Liver (tissue), 9 donors: ENCODE measurements around the gene TMEM273. TPM values are rescaled to one million over a fixed set of nuclear protein-coding genes. Genes with fewer than 3 reads are reported as not detected.
A peak's percentile ranks its signal among the peaks of the same experiment; 100 is the strongest.

ENCODE experiments used
- DNase-seq: peaks from one replicate; pipeline ENCODE4 v3.0.0-alpha.2; 2017; ENCODE audit warnings: low spot score
- H3K27ac ChIP-seq, 2 donors: one replicate each; pipeline ENCODE4 v1.7.0; 2013; ENCODE audit warnings: inconsistent platforms in 2 of 2, low read length in 2 of 2, control low read depth in 1 of 2, low read depth in 1 of 2, mild to moderate bottlenecking in 1 of 2
- H3K27me3 ChIP-seq, 4 donors: one replicate each; pipeline versions ENCODE4 v1.6.1 to v1.7.0; 2013; ENCODE audit warnings: low read length in 3 of 4, inconsistent platforms in 1 of 4, mild to moderate bottlenecking in 1 of 4, moderate library complexity in 1 of 4; ENCODE audit not compliant: control insufficient read depth in 4 of 4, insufficient read depth in 4 of 4
- H3K36me3 ChIP-seq, 4 donors: one replicate each; pipeline versions ENCODE4 v1.6.1 to v1.7.0; 2013; ENCODE audit warnings: low read length in 3 of 4, mild to moderate bottlenecking in 3 of 4, low read depth in 1 of 4, moderate library complexity in 1 of 4; ENCODE audit not compliant: control insufficient read depth in 4 of 4, insufficient read depth in 3 of 4
- H3K4me1 ChIP-seq, 4 donors: one replicate each; pipeline versions ENCODE4 v1.6.1 to v1.7.0; 2013; ENCODE audit warnings: low read length in 3 of 4, mild to moderate bottlenecking in 3 of 4, moderate library complexity in 1 of 4; ENCODE audit not compliant: control insufficient read depth in 4 of 4, insufficient read depth in 4 of 4
- H3K4me3 ChIP-seq, 3 donors: one replicate each; pipeline versions ENCODE4 v1.6.1 to v1.7.0; 2013; ENCODE audit warnings: low read length in 3 of 3, control low read depth in 1 of 3, low read depth in 1 of 3, mild to moderate bottlenecking in 1 of 3
- H3K9ac ChIP-seq, 2 donors: one replicate each; pipeline ENCODE4 v1.7.0; 2013; ENCODE audit warnings: low read length in 2 of 2, mild to moderate bottlenecking in 2 of 2, moderate library complexity in 2 of 2, control low read depth in 1 of 2, low read depth in 1 of 2
- H3K9me3 ChIP-seq, 4 donors: one replicate each; pipeline versions ENCODE4 v1.6.1 to v1.7.0; 2013; ENCODE audit warnings: low read length in 3 of 4; ENCODE audit not compliant: control insufficient read depth in 4 of 4
- CTCF ChIP-seq: fragments of 150-350 bp; IDR thresholded peaks from 2 replicates; pipeline ENCODE4 v1.5.1; 2017; ENCODE audit warnings: improper control_type of control experiment, low read depth, low read length; ENCODE audit not compliant: missing input control
- EGR1 ChIP-seq, 2 donors: IDR thresholded peaks; 2 replicates each; pipeline ENCODE4 v1.6.1; 2016 to 2018; ENCODE audit warnings: antibody characterized with exemption in 2 of 2, low read depth in 2 of 2
- FOXA1 ChIP-seq: IDR thresholded peaks from 2 replicates; pipeline ENCODE4 v1.6.1; 2016; ENCODE audit warnings: antibody characterized with exemption
- FOXA2 ChIP-seq: IDR thresholded peaks from 2 replicates; pipeline ENCODE4 v1.6.1; 2016; ENCODE audit warnings: antibody characterized with exemption
- GABPA ChIP-seq, 2 donors: IDR thresholded peaks in 1 of 2; conservative IDR thresholded peaks in 1 of 2; 2 replicates each; pipeline ENCODE4 v1.6.1; 2016; ENCODE audit warnings: antibody characterized with exemption in 2 of 2, mild to moderate bottlenecking in 1 of 2, moderate library complexity in 1 of 2
- HNF4A ChIP-seq, 2 donors: conservative IDR thresholded peaks; 2 replicates each; pipeline ENCODE4 v1.6.1; 2016; ENCODE audit warnings: antibody characterized with exemption in 2 of 2, mild to moderate bottlenecking in 2 of 2
- HNF4G ChIP-seq: IDR thresholded peaks from 2 replicates; pipeline ENCODE4 v1.6.1; 2016; ENCODE audit warnings: antibody characterized with exemption
- JUND ChIP-seq, 2 donors: IDR thresholded peaks; 2 replicates each; pipeline ENCODE4 v1.6.1; 2016; ENCODE audit warnings: antibody characterized with exemption in 2 of 2
- RAD21 ChIP-seq, 2 donors: IDR thresholded peaks; 2 replicates each; pipeline ENCODE4 v1.6.1; 2016; ENCODE audit warnings: antibody characterized with exemption in 2 of 2, mild to moderate bottlenecking in 2 of 2
- SP1 ChIP-seq: IDR thresholded peaks from 2 replicates; pipeline ENCODE4 v1.6.1; 2018; ENCODE audit warnings: antibody characterized with exemption, mild to moderate bottlenecking
- TAF1 ChIP-seq: conservative IDR thresholded peaks from 2 replicates; pipeline ENCODE4 v1.6.1; 2016; ENCODE audit warnings: antibody characterized with exemption, mild to moderate bottlenecking
- YY1 ChIP-seq: IDR thresholded peaks from 2 replicates; pipeline ENCODE4 v1.6.1; 2016; ENCODE audit warnings: antibody characterized with exemption, mild to moderate bottlenecking
- WGBS: extraction: QIAGEN DNeasy Blood & Tissue Kit; methylation state at CpG from one replicate; pipeline ENCODE4 v1.1.7; 2013; 5-methylcytosine and 5-hydroxymethylcytosine counted together
- polyA plus RNA-seq, 2 donors: library from polyadenylated mRNA; stranded (reverse) in 1 of 2; unstranded in 1 of 2; fragments of 200-250 nt in 1 of 2; fragments of >200 nt in 1 of 2; fragmentation: Nextera tagmentation in 1 of 2; extraction: Ambion mirVana in 1 of 2; gene quantifications; one replicate each; pipeline versions ENCODE4 v1.2.1 to v1.2.3, GENCODE V29; 2013 to 2015
- total RNA-seq, 2 donors: library from RNA; depleted of rRNA; stranded (reverse); fragments of >200 nt; gene quantifications; one replicate each; pipeline ENCODE4 v1.2.3, GENCODE V29; 2014
- TF ChIP-seq, protein P1 (sequence below): IDR thresholded peaks from 2 replicates; pipeline ENCODE4 v1.6.1; 2016; ENCODE audit warnings: antibody characterized with exemption
- TF ChIP-seq, protein P2 (sequence below): IDR thresholded peaks from 2 replicates; pipeline ENCODE4 v1.6.1; 2016; ENCODE audit warnings: antibody characterized with exemption, mild to moderate bottlenecking
- TF ChIP-seq, protein P3 (sequence below): IDR thresholded peaks from 2 replicates; pipeline ENCODE4 v1.6.1; 2016; ENCODE audit warnings: antibody characterized with exemption
- TF ChIP-seq, protein P4 (sequence below): IDR thresholded peaks from 2 replicates; pipeline ENCODE4 v1.6.1; 2016; ENCODE audit warnings: antibody characterized with exemption
- donor health status: healthy.
- donor health status: healthy.
- donor health status: healthy.
- donor health status: healthy.
- donor health status: healthy.

TMEM273 gene
- total and polyA plus RNA-seq, 4 donors, result 2.5 to 9.5 (median 4.5) TPM

DNA sequence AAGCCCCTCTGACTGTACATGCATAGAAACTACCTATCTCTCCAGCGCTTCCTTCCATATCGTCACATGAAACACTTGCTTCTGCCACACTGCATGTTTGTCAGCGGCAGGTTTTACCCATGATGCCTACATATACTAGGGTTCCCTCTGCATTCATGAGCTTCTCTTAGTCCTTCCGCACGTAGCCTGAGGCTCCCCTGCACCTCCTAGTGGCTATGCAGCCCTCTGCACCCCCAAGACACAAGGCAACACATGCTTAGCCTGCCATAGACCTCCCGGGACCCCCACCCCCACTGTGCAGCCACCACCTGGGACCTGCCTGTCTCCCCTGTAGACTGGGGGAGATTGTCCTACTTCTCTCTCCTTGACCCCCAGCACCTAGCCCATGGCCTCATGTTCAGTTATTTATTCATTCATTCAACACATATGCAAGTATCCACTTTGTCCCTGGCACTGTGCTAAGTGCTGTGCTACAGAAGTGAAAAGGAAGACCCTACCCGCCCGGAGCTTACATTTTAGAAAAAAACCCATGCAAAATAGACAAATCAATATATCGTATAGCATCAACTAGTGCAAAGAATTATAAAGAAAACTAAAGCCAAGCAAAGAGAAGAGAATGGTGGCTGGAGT lies 23.5 kb downstream of the TMEM273 start:
- no peaks in the 10 kb centered on the region for H3K36me3 ChIP-seq
- no peak overlapping the region for H3K27ac ChIP-seq
- H3K4me1 ChIP-seq, result no peaks in the 10 kb centered on the region
- H3K27me3 ChIP-seq, result no peaks in the 10 kb centered on the region
- no peak for DNase-seq
- H3K9me3 ChIP-seq, result no peaks in the 10 kb centered on the region
- TF ChIP-seq YY1 (no peak), HNF4G (no peak), FOXA2 (no peak), SP1 (no peak), CTCF (peak; percentile 69), EGR1 (IDR thresholded peaks at IDR 0.05; ENCODE audit: low read depth in 2 of 2) (no peak), RAD21 (IDR thresholded peaks at IDR 0.05) (peak; percentile 84 to 95)
- TF ChIP-seq, protein P1, sequence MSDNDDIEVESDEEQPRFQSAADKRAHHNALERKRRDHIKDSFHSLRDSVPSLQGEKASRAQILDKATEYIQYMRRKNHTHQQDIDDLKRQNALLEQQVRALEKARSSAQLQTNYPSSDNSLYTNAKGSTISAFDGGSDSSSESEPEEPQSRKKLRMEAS, result no peak
- TF ChIP-seq, protein P2, sequence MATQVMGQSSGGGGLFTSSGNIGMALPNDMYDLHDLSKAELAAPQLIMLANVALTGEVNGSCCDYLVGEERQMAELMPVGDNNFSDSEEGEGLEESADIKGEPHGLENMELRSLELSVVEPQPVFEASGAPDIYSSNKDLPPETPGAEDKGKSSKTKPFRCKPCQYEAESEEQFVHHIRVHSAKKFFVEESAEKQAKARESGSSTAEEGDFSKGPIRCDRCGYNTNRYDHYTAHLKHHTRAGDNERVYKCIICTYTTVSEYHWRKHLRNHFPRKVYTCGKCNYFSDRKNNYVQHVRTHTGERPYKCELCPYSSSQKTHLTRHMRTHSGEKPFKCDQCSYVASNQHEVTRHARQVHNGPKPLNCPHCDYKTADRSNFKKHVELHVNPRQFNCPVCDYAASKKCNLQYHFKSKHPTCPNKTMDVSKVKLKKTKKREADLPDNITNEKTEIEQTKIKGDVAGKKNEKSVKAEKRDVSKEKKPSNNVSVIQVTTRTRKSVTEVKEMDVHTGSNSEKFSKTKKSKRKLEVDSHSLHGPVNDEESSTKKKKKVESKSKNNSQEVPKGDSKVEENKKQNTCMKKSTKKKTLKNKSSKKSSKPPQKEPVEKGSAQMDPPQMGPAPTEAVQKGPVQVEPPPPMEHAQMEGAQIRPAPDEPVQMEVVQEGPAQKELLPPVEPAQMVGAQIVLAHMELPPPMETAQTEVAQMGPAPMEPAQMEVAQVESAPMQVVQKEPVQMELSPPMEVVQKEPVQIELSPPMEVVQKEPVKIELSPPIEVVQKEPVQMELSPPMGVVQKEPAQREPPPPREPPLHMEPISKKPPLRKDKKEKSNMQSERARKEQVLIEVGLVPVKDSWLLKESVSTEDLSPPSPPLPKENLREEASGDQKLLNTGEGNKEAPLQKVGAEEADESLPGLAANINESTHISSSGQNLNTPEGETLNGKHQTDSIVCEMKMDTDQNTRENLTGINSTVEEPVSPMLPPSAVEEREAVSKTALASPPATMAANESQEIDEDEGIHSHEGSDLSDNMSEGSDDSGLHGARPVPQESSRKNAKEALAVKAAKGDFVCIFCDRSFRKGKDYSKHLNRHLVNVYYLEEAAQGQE, result no peak
- TF ChIP-seq, protein P3, sequence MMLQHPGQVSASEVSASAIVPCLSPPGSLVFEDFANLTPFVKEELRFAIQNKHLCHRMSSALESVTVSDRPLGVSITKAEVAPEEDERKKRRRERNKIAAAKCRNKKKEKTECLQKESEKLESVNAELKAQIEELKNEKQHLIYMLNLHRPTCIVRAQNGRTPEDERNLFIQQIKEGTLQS, result no peak
- TF ChIP-seq, protein P4, sequence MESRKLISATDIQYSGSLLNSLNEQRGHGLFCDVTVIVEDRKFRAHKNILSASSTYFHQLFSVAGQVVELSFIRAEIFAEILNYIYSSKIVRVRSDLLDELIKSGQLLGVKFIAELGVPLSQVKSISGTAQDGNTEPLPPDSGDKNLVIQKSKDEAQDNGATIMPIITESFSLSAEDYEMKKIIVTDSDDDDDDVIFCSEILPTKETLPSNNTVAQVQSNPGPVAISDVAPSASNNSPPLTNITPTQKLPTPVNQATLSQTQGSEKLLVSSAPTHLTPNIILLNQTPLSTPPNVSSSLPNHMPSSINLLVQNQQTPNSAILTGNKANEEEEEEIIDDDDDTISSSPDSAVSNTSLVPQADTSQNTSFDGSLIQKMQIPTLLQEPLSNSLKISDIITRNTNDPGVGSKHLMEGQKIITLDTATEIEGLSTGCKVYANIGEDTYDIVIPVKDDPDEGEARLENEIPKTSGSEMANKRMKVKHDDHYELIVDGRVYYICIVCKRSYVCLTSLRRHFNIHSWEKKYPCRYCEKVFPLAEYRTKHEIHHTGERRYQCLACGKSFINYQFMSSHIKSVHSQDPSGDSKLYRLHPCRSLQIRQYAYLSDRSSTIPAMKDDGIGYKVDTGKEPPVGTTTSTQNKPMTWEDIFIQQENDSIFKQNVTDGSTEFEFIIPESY, result no peak
- H3K9ac ChIP-seq, result no peak overlapping the region
- H3K4me3 ChIP-seq, result no peak overlapping the region
- 48% methylated on average over 9 of the region's 9 CpGs for WGBS

DNA sequence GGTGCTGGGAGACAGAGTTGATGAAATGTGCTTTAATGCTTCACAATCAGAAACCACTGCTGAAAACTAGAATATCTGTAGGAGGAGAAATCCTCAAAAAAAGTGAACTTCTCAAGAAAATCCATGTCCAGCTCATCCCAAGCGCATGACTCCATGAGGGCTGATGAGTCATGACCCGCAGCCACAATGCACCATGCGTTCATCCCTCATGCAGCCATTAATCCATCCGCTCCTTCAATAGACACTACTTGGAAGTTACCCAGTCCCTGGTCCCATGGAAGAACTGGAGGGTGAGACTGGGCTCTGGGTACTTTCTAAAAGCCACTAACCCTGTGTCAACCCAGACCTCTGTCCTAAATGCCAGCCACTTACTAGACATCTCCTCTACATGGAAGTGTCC lies 24.4 kb downstream of the TMEM273 start:
- Histone ChIP-seq H3K4me3 (no peak overlapping the region), H3K9me3 (no peaks in the 10 kb centered on the region), H3K27ac (no peak overlapping the region), H3K36me3 (no peaks in the 10 kb centered on the region), H3K27me3 (no peaks in the 10 kb centered on the region), H3K4me1 (no peaks in the 10 kb centered on the region), H3K9ac (no peak overlapping the region)
- no peak for TF ChIP-seq HNF4G
- TF ChIP-seq GABPA (IDR thresholded peaks at IDR 0.05 in 1 of 2, conservative IDR thresholded peaks at IDR 0.05 in 1 of 2), result no peak
- TF ChIP-seq FOXA1, result no peak
- TF ChIP-seq FOXA2, result no peak
- TF ChIP-seq TAF1, result no peak
- TF ChIP-seq RAD21 (IDR thresholded peaks at IDR 0.05), result no peak
- TF ChIP-seq JUND (IDR thresholded peaks at IDR 0.05), result no peak
- TF ChIP-seq, protein P1, result no peak
- TF ChIP-seq HNF4A (conservative IDR thresholded peaks at IDR 0.05), result no peak
- no peak for DNase-seq
- 94% methylated on average over 4 of the region's 4 CpGs for WGBS
